Parathyroid adenoma (tissue), 2 donors: Measurements from ENCODE around the gene SLC16A4.
"Not testable (repeated sequence)": the region's sequence is repeated elsewhere in the genome, so short reads cannot be mapped to it uniquely, and the experiment has no call there.

ENCODE experiments used
- H2AFZ ChIP-seq: fragments of 300-600 bp; sonication (generic); one replicate; pipeline ENCODE4 v1.7.0; 2017; ENCODE audit warnings: antibody characterized with exemption, mild to moderate bottlenecking
- H3K27ac ChIP-seq: fragments of 300-600 bp; sonication (generic); one replicate; pipeline ENCODE4 v1.7.0; 2017
- H3K27me3 ChIP-seq: fragments of 300-600 bp; sonication (generic); one replicate; pipeline ENCODE4 v1.7.0; 2017; ENCODE audit warnings: low read length; ENCODE audit not compliant: control insufficient read depth, insufficient read depth
- H3K36me3 ChIP-seq: fragments of 300-600 bp; sonication (generic); one replicate; pipeline ENCODE4 v1.7.0; 2017; ENCODE audit warnings: low read length; ENCODE audit not compliant: control insufficient read depth, insufficient read depth
- H3K4me1 ChIP-seq: fragments of 300-600 bp; sonication (generic); one replicate; pipeline ENCODE4 v1.7.0; 2017; ENCODE audit warnings: control low read depth
- H3K4me2 ChIP-seq: fragments of 300-600 bp; sonication (generic); one replicate; pipeline ENCODE4 v1.7.0; 2017; ENCODE audit warnings: low read length
- H3K4me3 ChIP-seq: fragments of 300-600 bp; sonication (generic); one replicate; pipeline ENCODE4 v1.7.0; 2017; ENCODE audit warnings: low read depth, low read length
- H3K79me2 ChIP-seq: fragments of 300-600 bp; sonication (generic); one replicate; pipeline ENCODE4 v1.7.0; 2017; ENCODE audit warnings: control low read depth
- H3K9ac ChIP-seq: fragments of 300-600 bp; sonication (generic); one replicate; pipeline ENCODE4 v1.7.0; 2017; ENCODE audit warnings: mild to moderate bottlenecking
- H3K9me3 ChIP-seq: fragments of 300-600 bp; sonication (generic); one replicate; pipeline ENCODE4 v1.7.0; 2017; ENCODE audit warnings: low read length; ENCODE audit not compliant: control insufficient read depth
- TF ChIP-seq, protein P1 (sequence below): fragments of 300-600 bp; sonication (generic); IDR thresholded peaks from one replicate; pipeline ENCODE4 v1.7.0; 2017; ENCODE audit warnings: antibody characterized with exemption, mild to moderate bottlenecking
- donor health status: primary hyperparathyroidism.

Gene SLC16A4

GRCh38 chr1:110403805-110404204 lies 13.0 kb upstream of the SLC16A4 start:
- Histone ChIP-seq H3K4me2 (no peak overlapping the region), H3K4me1 (no peaks in the 10 kb centered on the region), H3K9ac (no peak overlapping the region), H3K79me2 (no peaks in the 10 kb centered on the region), H3K36me3 (no peaks in the 10 kb centered on the region), H2AFZ (no peak overlapping the region), H3K27me3 (no peaks in the 10 kb centered on the region), H3K27ac (no peak overlapping the region), H3K9me3 (no peaks in the 10 kb centered on the region), H3K4me3 (no peak overlapping the region)
- TF ChIP-seq, protein P1, sequence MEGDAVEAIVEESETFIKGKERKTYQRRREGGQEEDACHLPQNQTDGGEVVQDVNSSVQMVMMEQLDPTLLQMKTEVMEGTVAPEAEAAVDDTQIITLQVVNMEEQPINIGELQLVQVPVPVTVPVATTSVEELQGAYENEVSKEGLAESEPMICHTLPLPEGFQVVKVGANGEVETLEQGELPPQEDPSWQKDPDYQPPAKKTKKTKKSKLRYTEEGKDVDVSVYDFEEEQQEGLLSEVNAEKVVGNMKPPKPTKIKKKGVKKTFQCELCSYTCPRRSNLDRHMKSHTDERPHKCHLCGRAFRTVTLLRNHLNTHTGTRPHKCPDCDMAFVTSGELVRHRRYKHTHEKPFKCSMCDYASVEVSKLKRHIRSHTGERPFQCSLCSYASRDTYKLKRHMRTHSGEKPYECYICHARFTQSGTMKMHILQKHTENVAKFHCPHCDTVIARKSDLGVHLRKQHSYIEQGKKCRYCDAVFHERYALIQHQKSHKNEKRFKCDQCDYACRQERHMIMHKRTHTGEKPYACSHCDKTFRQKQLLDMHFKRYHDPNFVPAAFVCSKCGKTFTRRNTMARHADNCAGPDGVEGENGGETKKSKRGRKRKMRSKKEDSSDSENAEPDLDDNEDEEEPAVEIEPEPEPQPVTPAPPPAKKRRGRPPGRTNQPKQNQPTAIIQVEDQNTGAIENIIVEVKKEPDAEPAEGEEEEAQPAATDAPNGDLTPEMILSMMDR: no peak

DNA sequence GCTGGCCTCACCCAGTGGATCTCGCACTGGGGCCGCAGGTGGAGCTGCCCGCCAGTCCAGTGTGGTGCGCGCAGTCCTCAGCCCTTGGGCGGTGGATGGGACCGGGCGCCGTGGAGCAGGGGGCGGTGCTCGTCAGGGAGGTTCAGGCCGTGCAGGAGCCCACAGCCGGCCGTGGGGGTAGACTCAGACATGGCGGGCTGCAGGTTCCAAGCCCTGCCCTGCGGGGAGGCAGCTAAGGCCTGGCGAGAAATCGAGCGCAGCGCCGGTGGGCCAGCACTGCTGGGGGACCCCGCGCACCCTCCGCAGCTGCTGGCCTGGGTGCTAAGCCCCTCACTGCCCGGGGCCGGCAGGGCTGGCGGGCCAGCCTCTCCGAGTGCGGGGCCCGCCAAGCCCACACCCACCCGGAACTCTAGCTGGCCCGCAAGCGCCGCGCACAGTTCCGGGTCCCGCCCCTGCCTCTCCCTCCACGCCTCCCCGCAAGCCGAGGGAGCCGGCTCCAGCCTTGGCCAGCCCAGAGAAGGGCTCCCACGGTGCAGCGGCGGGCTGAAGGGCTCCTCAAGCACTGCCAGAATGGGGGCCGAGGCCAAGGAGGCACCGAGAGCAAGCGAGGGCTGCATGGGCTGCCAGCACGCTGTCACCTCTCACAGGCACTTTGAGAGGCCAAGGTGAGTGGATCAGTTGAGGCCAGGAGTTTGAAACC lies 5.6 kb upstream of the SLC16A4 start:
- not testable (repeated sequence) for H3K4me2 ChIP-seq, H3K9me3 ChIP-seq, H3K36me3 ChIP-seq, H3K27me3 ChIP-seq, H3K4me3 ChIP-seq, H2AFZ ChIP-seq, H3K27ac ChIP-seq, H3K79me2 ChIP-seq, H3K4me1 ChIP-seq, H3K9ac ChIP-seq

DNA sequence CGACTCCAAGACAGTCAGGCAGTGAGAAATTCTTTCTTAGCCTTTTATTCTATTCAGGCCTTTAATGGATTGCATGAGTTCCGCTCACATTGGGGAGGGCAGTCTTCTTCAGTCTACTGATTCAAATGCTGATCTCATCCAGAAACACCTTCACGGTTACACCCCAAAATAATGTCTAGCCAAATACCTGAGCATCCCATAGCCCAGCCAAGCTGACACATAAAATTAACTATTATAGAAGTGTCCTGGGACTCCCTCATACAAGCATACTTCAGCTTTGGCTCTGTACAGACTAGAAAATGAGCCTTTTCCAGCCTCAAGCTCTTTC lies 3.6 kb upstream of the SLC16A4 start:
- Histone ChIP-seq H3K4me1 (no peaks in the 10 kb centered on the region), H2AFZ (no peak overlapping the region), H3K4me2 (no peak overlapping the region), H3K27ac (no peak overlapping the region), H3K9ac (no peak overlapping the region), H3K79me2 (no peaks in the 10 kb centered on the region), H3K4me3 (no peak overlapping the region), H3K9me3 (no peaks in the 10 kb centered on the region), H3K27me3 (no peaks in the 10 kb centered on the region), H3K36me3 (no peaks in the 10 kb centered on the region)
- TF ChIP-seq, protein P1: no peak

DNA sequence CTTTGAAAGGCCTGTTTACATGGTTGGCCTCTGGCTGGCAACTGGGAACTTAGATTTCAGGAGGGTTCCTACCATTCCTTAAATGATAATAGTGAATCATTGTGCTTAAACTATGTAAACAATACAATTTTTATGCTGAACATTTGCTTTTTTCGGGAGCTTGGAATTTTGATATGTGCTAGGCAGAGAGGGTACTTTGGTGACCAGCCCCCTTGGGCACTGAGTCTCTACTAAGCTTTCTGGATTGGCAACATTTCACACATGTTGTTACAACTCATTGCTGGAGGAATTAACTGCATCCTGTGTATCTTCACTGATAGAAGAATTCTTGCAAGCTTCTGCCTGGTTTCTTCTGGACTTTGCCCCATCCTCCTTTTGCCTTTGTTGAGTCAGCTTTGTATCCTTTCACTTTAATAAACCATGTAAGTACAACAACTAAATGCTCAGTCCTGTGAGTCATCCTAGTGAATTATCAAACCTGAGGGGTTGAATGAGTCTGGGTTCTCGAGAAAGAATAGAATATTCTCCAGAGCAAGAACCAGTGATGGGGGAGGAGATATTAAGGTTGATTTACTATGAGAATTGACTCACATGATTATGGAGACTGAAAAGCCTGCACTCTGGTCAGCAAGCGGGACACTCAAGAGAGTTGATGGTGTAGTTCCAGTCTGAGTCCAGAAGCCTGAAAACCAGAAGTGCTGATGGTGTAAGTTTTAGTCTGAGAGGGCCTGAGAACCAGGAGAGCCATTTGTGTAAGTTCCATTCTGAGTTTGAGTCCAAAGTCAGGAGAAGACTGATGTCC lies 3.1 kb upstream of the SLC16A4 start:
- TF ChIP-seq, protein P1: no peak
- no peak overlapping the region for H2AFZ ChIP-seq
- H3K9ac ChIP-seq: no peak overlapping the region
- H3K4me3 ChIP-seq: no peak overlapping the region
- no peaks in the 10 kb centered on the region for H3K79me2 ChIP-seq
- no peaks in the 10 kb centered on the region for H3K27me3 ChIP-seq
- no peaks in the 10 kb centered on the region for H3K36me3 ChIP-seq
- H3K4me2 ChIP-seq: no peak overlapping the region
- H3K9me3 ChIP-seq: no peaks in the 10 kb centered on the region
- H3K4me1 ChIP-seq: no peaks in the 10 kb centered on the region
- H3K27ac ChIP-seq: no peak overlapping the region

DNA sequence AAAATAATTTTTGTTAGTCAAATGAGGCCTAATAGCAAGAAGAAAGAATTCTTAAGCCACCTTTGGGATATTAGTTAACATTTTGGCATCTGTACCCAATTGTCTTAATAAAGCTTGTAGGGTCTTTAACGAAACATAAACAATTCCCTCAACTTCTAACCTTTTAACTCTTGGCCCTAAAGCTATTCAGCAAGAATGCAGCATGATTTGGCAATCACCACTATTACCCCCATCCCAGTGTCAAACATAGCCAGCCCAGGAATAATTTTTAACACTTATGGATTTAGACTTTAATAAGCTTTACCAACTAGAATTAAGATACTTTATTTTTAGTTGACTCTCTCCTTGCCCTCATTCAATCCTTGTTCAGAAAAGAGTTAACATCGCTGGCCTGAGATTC lies 2.5 kb upstream of the SLC16A4 start:
- Histone ChIP-seq H3K79me2 (no peaks in the 10 kb centered on the region), H3K4me1 (no peaks in the 10 kb centered on the region), H2AFZ (no peak overlapping the region), H3K36me3 (no peaks in the 10 kb centered on the region), H3K9ac (no peak overlapping the region), H3K4me2 (no peak overlapping the region), H3K27me3 (no peaks in the 10 kb centered on the region), H3K27ac (no peak overlapping the region), H3K9me3 (no peaks in the 10 kb centered on the region), H3K4me3 (no peak overlapping the region)
- TF ChIP-seq, protein P1: no peak
